H1 (cell line): Measurements from ENCODE around the gene SRF. TPM values are rescaled to one million over a fixed set of nuclear protein-coding genes. Genes with fewer than 3 reads are reported as not detected.

Source experiments
- CTCF ChIA-PET: fragments of 300-600 bp; sonication (Branson Sonifier 250); formaldehyde crosslinking; loops from one replicate; lab custom pipeline; 2021; ENCODE audit not compliant: partially characterized antibody; lab: Charles Lee
- POLR2A ChIA-PET: fragments of 300-600 bp; sonication (Branson Sonifier 250); formaldehyde crosslinking; loops from one replicate; lab custom pipeline; 2021; ENCODE audit warnings: inconsistent platforms; ENCODE audit not compliant: partially characterized antibody; lab: Charles Lee
- DNase-seq, 2 experiments: peaks; one replicate each; pipeline versions ENCODE4 v3.0.0 to v3.0.0-alpha.2; 2010 to 2022; ENCODE audit warnings: low spot score in 2 of 2, low read depth in 1 of 2, mixed read lengths in 1 of 2
- FAIRE-seq: peaks from 2 replicates; lab custom pipeline; 2011; peaks lifted over from hg19 to GRCh38; lab: Jason Lieb, UNC
- H2AFZ ChIP-seq: 2 replicates; pipeline ENCODE4 v1.8.1; 2012; ENCODE audit warnings: low read length, inconsistent platforms
- H2AK5ac ChIP-seq: 2 replicates; pipeline ENCODE4 v1.6.1; 2013; ENCODE audit warnings: low read depth, low read length
- H2BK120ac ChIP-seq: replicated peaks from 2 replicates; pipeline ENCODE3; 2013; ENCODE audit warnings: low read depth, low read length, inconsistent platforms
- H2BK12ac ChIP-seq: 2 replicates; pipeline ENCODE4 v1.6.1; 2013; ENCODE audit warnings: low read depth, low read length
- H2BK15ac ChIP-seq: 2 replicates; pipeline ENCODE4 v1.6.1; 2013; ENCODE audit warnings: low read length
- H2BK20ac ChIP-seq: 2 replicates; pipeline ENCODE4 v1.6.1; 2013; ENCODE audit warnings: low read length
- H2BK5ac ChIP-seq: 2 replicates; pipeline ENCODE4 v1.6.1; 2013; ENCODE audit warnings: low read depth, low read length
- H3K14ac ChIP-seq: 2 replicates; pipeline ENCODE4 v1.6.1; 2013; ENCODE audit warnings: inconsistent platforms; ENCODE audit not compliant: insufficient read length
- H3K18ac ChIP-seq: 2 replicates; pipeline ENCODE4 v1.6.1; 2013; ENCODE audit warnings: low read length; ENCODE audit errors: extremely low read depth
- H3K23ac ChIP-seq: 2 replicates; pipeline ENCODE4 v1.6.1; 2013; ENCODE audit warnings: inconsistent platforms; ENCODE audit not compliant: insufficient read length
- H3K23me2 ChIP-seq: 2 replicates; pipeline ENCODE4 v1.6.1; 2013; ENCODE audit warnings: low read depth, low read length
- H3K27ac ChIP-seq: 2 replicates; pipeline ENCODE4 v1.6.1; 2011; ENCODE audit warnings: low read depth, low read length, inconsistent platforms
- H3K27me3 ChIP-seq, 4 experiments: replicated peaks in 1 of 4; 1 replicate in 1 of 4; 2 replicates in 3 of 4; pipeline versions ENCODE4 v1.6.1 to v1.8.1; 2011 to 2013; ENCODE audit warnings: low read length in 3 of 4, mild to moderate bottlenecking in 3 of 4, inconsistent platforms in 2 of 4, mixed read lengths in 2 of 4, moderate library complexity in 1 of 4; ENCODE audit not compliant: control insufficient read depth in 3 of 4, insufficient read depth in 3 of 4; ENCODE audit errors: extremely low read depth in 1 of 4
- H3K36me3 ChIP-seq, 4 experiments: 2 replicates each; pipeline versions ENCODE4 v1.6.1 to v1.8.1; 2011 to 2013; ENCODE audit warnings: mild to moderate bottlenecking in 4 of 4, low read length in 3 of 4, moderate library complexity in 2 of 4, control low read depth in 1 of 4, inconsistent platforms in 1 of 4; ENCODE audit not compliant: insufficient read depth in 4 of 4, control insufficient read depth in 2 of 4
- H3K4ac ChIP-seq: replicated peaks from 2 replicates; pipeline ENCODE3; 2013; ENCODE audit warnings: low read length, low read depth, mixed read lengths, inconsistent platforms; ENCODE audit not compliant: insufficient read length
- H3K4me1 ChIP-seq, 4 experiments: replicated peaks in 1 of 4; 1 replicate in 1 of 4; 2 replicates in 3 of 4; pipeline versions ENCODE4 v1.6.1 to v1.8.1; 2011 to 2013; ENCODE audit warnings: low read length in 3 of 4, inconsistent platforms in 2 of 4, mixed read lengths in 1 of 4; ENCODE audit not compliant: insufficient read depth in 4 of 4, control insufficient read depth in 3 of 4
- H3K4me2 ChIP-seq, 2 experiments: 2 replicates each; pipeline versions ENCODE4 v1.6.1 to v1.8.1; 2011 to 2013; ENCODE audit warnings: low read depth in 2 of 2, low read length in 2 of 2, control low read depth in 1 of 2, inconsistent platforms in 1 of 2, mild to moderate bottlenecking in 1 of 2; ENCODE audit not compliant: insufficient read depth in 1 of 2
- H3K4me3 ChIP-seq, 4 experiments: fragments of 200-600, 300-600 bp in 1 of 4; sonication (generic), shearing (Covaris generic), sonication (Bioruptor Twin) in 1 of 4; 2 replicates each; pipeline versions ENCODE4 v1.5.1 to v1.8.1; 2011 to 2016; ENCODE audit warnings: low read length in 4 of 4, low read depth in 3 of 4, control low read depth in 2 of 4, inconsistent platforms in 2 of 4, mild to moderate bottlenecking in 2 of 4, mixed read lengths in 1 of 4, moderate library complexity in 1 of 4; ENCODE audit not compliant: insufficient read depth in 2 of 4; ENCODE audit errors: extremely low read depth in 1 of 4
- H3K56ac ChIP-seq: replicated peaks from 2 replicates; pipeline ENCODE3; 2013; ENCODE audit warnings: low read depth, mild to moderate bottlenecking, mixed read lengths, low read length, inconsistent platforms; ENCODE audit not compliant: insufficient read length
- H3K79me1 ChIP-seq: 2 replicates; pipeline ENCODE4 v1.6.1; 2013; ENCODE audit warnings: low read depth, low read length, control low read depth
- H3K79me2 ChIP-seq, 2 experiments: 2 replicates each; pipeline versions ENCODE4 v1.6.1 to v1.8.1; 2012 to 2013; ENCODE audit warnings: low read length in 2 of 2, mild to moderate bottlenecking in 2 of 2, inconsistent platforms in 1 of 2; ENCODE audit not compliant: insufficient read depth in 2 of 2, control insufficient read depth in 1 of 2
- H3K9ac ChIP-seq, 4 experiments: replicated peaks in 1 of 4; 1 replicate in 1 of 4; 2 replicates in 3 of 4; pipeline versions ENCODE4 v1.6.1 to v1.8.1; 2011 to 2013; ENCODE audit warnings: low read depth in 3 of 4, low read length in 3 of 4, control low read depth in 2 of 4, mild to moderate bottlenecking in 2 of 4, moderate library complexity in 2 of 4, inconsistent platforms in 1 of 4; ENCODE audit errors: extremely low read depth in 1 of 4
- H3K9me3 ChIP-seq, 2 experiments: 2 replicates each; pipeline versions ENCODE4 v1.6.1 to v1.8.1; 2012 to 2013; ENCODE audit warnings: mild to moderate bottlenecking in 2 of 2, moderate library complexity in 2 of 2, control low read depth in 1 of 2, inconsistent platforms in 1 of 2, low read depth in 1 of 2, low read length in 1 of 2, mixed read lengths in 1 of 2; ENCODE audit not compliant: insufficient read depth in 2 of 2
- H4K20me1 ChIP-seq, 2 experiments: replicated peaks in 1 of 2; 2 replicates each; pipeline versions ENCODE3 to v1.8.1; 2011 to 2013; ENCODE audit warnings: inconsistent platforms in 2 of 2, low read length in 2 of 2, mild to moderate bottlenecking in 1 of 2; ENCODE audit not compliant: insufficient read depth in 2 of 2, control insufficient read depth in 1 of 2
- H4K5ac ChIP-seq: 2 replicates; pipeline ENCODE4 v1.6.1; 2013; ENCODE audit warnings: low read length, low read depth, mixed read lengths, inconsistent platforms; ENCODE audit not compliant: insufficient read length
- H4K8ac ChIP-seq: 2 replicates; pipeline ENCODE4 v1.8.0; 2013; ENCODE audit warnings: mild to moderate bottlenecking, moderate library complexity, low read length, inconsistent platforms; ENCODE audit not compliant: insufficient read depth; ENCODE audit errors: extremely low read depth
- H4K91ac ChIP-seq: replicated peaks from 2 replicates; pipeline ENCODE3; 2013; ENCODE audit warnings: low read length, mixed read lengths, inconsistent platforms; ENCODE audit not compliant: insufficient read length
- ASH2L ChIP-seq: fragments of 200-600, 300-600 bp; sonication (generic); IDR thresholded peaks from one replicate; pipeline ENCODE4 v1.7.1; 2017; ENCODE audit warnings: low read length
- HDAC2 ChIP-seq, 2 experiments: fragments of 300-600 bp in 1 of 2; sonication (generic) in 1 of 2; IDR thresholded peaks; 2 replicates each; pipeline ENCODE4 v1.6.1; 2011 to 2012; ENCODE audit warnings: low read depth in 2 of 2, low read length in 2 of 2, mild to moderate bottlenecking in 2 of 2, moderate library complexity in 2 of 2, borderline replicate concordance in 1 of 2, inconsistent platforms in 1 of 2
- NRF1 ChIP-seq: IDR thresholded peaks from 2 replicates; pipeline ENCODE4 v1.6.1; 2011; ENCODE audit warnings: mild to moderate bottlenecking, low read depth, low read length, improper control_type of control experiment
- POLR2AphosphoS5 ChIP-seq: IDR thresholded peaks from 2 replicates; pipeline ENCODE4 v1.6.1; 2011; ENCODE audit warnings: low read depth, low read length
- SRF ChIP-seq: IDR thresholded peaks from 2 replicates; pipeline ENCODE4 v1.6.1; 2011; ENCODE audit warnings: mild to moderate bottlenecking, low read depth, low read length, moderate library complexity
- TBP ChIP-seq: IDR thresholded peaks from 2 replicates; pipeline ENCODE4 v1.6.1; 2011; ENCODE audit warnings: low read depth, low read length, improper control_type of control experiment
- TEAD4 ChIP-seq: IDR thresholded peaks from 2 replicates; pipeline ENCODE4 v1.6.1; 2012; ENCODE audit warnings: low read depth, low read length, inconsistent platforms, mixed read lengths
- USF2 ChIP-seq: IDR thresholded peaks from 2 replicates; pipeline ENCODE4 v1.6.1; 2011; ENCODE audit warnings: low read length, improper control_type of control experiment
- ZNF274 ChIP-seq: IDR thresholded peaks from 2 replicates; pipeline ENCODE4 v1.7.0; 2012; ENCODE audit warnings: low read length, borderline replicate concordance; ENCODE audit errors: extremely low read depth
- WGBS, 2 experiments: shearing (Covaris generic) in 1 of 2; methylation state at CpG; one replicate each; pipeline versions ENCODE4 v1.1.6 to v1.1.7; 2013 to 2015; ENCODE audit warnings: low lambda C conversion rate in 2 of 2, mixed read lengths in 2 of 2, inconsistent platforms in 1 of 2, low coverage in 1 of 2, missing lambda C conversion rate in 1 of 2; ENCODE audit not compliant: insufficient replicate concordance in 2 of 2, insufficient coverage in 1 of 2, insufficient read length in 1 of 2; ENCODE audit errors: extremely low coverage in 1 of 2, missing lambda C conversion rate in 1 of 2; 5-methylcytosine and 5-hydroxymethylcytosine counted together
- polyA plus RNA-seq, 7 experiments: library from polyadenylated mRNA; depleted of rRNA in 3 of 7; stranded (reverse) in 5 of 7; unstranded in 2 of 7; fragments of >200 nt in 5 of 7; fragments of 200-250 nt in 2 of 7; gene quantifications; 1 replicate in 5 of 7; 2 replicates in 1 of 7; 4 replicates in 1 of 7; pipeline versions ENCODE4 v1.2.1 to v1.2.3, GENCODE V29; 2011 to 2013; ENCODE audit warnings: missing spikeins in 2 of 7, mixed read lengths in 2 of 7
- total RNA-seq: library from RNA; stranded (reverse); fragmentation: NEBNext Ultra II Directional; extraction: Animal tissue kit (Norgen Biotek cat#: 25700); gene quantifications from 2 replicates; pipeline ENCODE4 v1.2.1, GENCODE V29; 2021

Gene SRF
- total and polyA plus RNA-seq, 2 of the 8 experiments (the other 6 are each of a cell fraction or from before 2014, with no cell fraction given): 49.0 to 69.5 TPM

- no peaks in the 10 kb centered on the region for H3K9me3 ChIP-seq
- H3K23me2 ChIP-seq: peaks cover 14% of the 10 kb centered on the region
- DNase-seq (peak in 1 of 2 experiments; percentile 66), FAIRE-seq (no peak)
- H4K91ac ChIP-seq: peak overlapping the region; percentile 36
- H4K8ac ChIP-seq: peak overlapping the region; percentile 95
- H3K4me2 ChIP-seq: peak overlapping the region; percentile 93 to 97
- peak overlapping the region; percentile 70; the same call in 1 of the 2 replicates for H2BK12ac ChIP-seq
- H3K79me2 ChIP-seq: peaks cover 0 to 28% of the 10 kb centered on the region in 2 experiments; a peak in 2 of 4 replicates
- peak overlapping the region; percentile 94 for H3K27ac ChIP-seq
- peaks cover 13 to 28% of the 10 kb centered on the region in 2 experiments for H4K20me1 ChIP-seq
- H2BK15ac ChIP-seq: peak overlapping the region; percentile 36
- no peak overlapping the region for H3K14ac ChIP-seq
- 4% methylated on average over 32 of the region's 46 CpGs; no CpG with 5 or more reads in 1 of the 2 experiments for WGBS, 2 experiments
- no peak overlapping the region for H4K5ac ChIP-seq
- no peak overlapping the region for H2AFZ ChIP-seq
- no peak overlapping the region for H2AK5ac ChIP-seq
- ChIA-PET CTCF (interaction anchor here (0.5 to 1.5 kb wide), 7 partner anchors 8 to 212 kb away, joined by 3 to 4 read pairs (median 3); no protein-coding TSS in a partner anchor), POLR2A (interaction anchor here (0.6 to 4.9 kb wide), 24 partner anchors 9 to 332 kb away, joined by 3 to 30 read pairs (median 4); partner anchors contain the start of genes CNPY3, CUL7, CUL9 and DNPH1)
- H2BK5ac ChIP-seq: peak overlapping the region; percentile 57; the same call in 1 of the 2 replicates
- H3K79me1 ChIP-seq: peaks cover 3% of the 10 kb centered on the region; the same call in 1 of the 2 replicates
- H3K18ac ChIP-seq: peak overlapping the region; percentile 64
- H3K4me1 ChIP-seq: peaks cover 9 to 17% (median 11%) of the 10 kb centered on the region in 4 experiments
- H3K9ac ChIP-seq: peak overlapping the region; percentile 53 to 99 (median 92)
- no peak overlapping the region for H3K23ac ChIP-seq
- H2BK120ac ChIP-seq: no peak overlapping the region
- H3K36me3 ChIP-seq: peaks cover 11 to 21% (median 17%) of the 10 kb centered on the region in 4 experiments
- peaks cover 0 to 6% (median 2%) of the 10 kb centered on the region in 4 experiments; a peak in 3 of 7 replicates for H3K27me3 ChIP-seq
- H3K56ac ChIP-seq: peak overlapping the region; percentile 35
- H3K4me3 ChIP-seq: peak overlapping the region; percentile 64 to 93 (median 82)
- H3K4ac ChIP-seq: no peak overlapping the region
- H2BK20ac ChIP-seq: no peak overlapping the region
- no peak for TF ChIP-seq NRF1
- 0 out of 4 replicates have a peak, but pooled peaks of 1 of the 2 experiments have one; percentile 22 for TF ChIP-seq HDAC2 (IDR thresholded peaks at IDR 0.05; ENCODE audit: borderline replicate concordance in 1 of 2, low read depth in 2 of 2, low read length in 2 of 2)
- TF ChIP-seq USF2: no peak
- TF ChIP-seq TBP: peak; percentile 26; the same call in 1 of the 2 replicates
- TF ChIP-seq TEAD4: no peak
- TF ChIP-seq POLR2AphosphoS5: peak; percentile 78
- 0 out of 2 replicates have a peak, but pooled peaks have one; percentile 10 for TF ChIP-seq SRF
- TF ChIP-seq ASH2L: peak; percentile 21
- no peak for TF ChIP-seq ZNF274
These were observed 1.3 kb downstream of the SRF start for GRCh38 chr6:43172104-43173007.
